Measurements from ENCODE around the gene PLXNC1. TPM values are rescaled to one million over a fixed set of nuclear protein-coding genes. Genes with fewer than 3 reads are reported as not detected.

Gene PLXNC1
- total and polyA plus RNA-seq, 7 experiments from 2014 or later, result 2.5 to 57.2 (median 12.6) TPM

DNA sequence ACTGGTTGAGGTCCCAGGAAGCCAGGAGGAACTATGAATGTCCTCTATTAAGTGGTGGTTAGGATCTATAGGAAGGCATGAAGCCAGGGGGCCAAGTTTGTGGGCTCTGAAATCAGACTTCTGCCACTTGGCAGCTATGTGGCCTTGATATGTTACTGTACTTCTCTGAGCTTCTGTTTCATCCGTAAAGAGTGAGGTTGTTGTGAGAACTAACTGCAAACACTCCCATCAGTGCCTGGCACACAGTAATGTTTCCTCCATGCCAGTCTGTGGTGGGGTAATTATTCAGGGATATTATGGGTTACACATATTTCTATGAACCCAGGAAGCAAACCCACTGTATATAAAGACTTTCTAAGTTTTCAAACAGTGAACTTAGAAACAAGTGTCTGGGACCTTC lies 57.4 kb downstream of the PLXNC1 start:
- H3K9me3 Mint-ChIP-seq, result peaks cover 0 to 2% (median 0%) of the 10 kb centered on the region in 11 donors
- intact Hi-C loops (cut with micrococcal nuclease), result loop anchor here (2.0 to 10.0 kb wide), 9 partner anchors 31 to 1341 kb away; partner anchors contain the start of genes CRADD (in 1 of the 2), EEA1 (in 1 of the 2), MRPL42 (in 1 of the 2) and NUDT4 (in 1 of the 2)
- POLR2A ChIA-PET, result interaction anchor here (1.6 to 3.0 kb wide), 2 partner anchors 55 to 57 kb away, joined by 4 to 13 read pairs; no protein-coding TSS in a partner anchor
- Histone ChIP-seq H3K4me3 (ENCODE audit: low read length) (no peak overlapping the region), H3K27ac (ENCODE audit: low read depth, low read length) (peak overlapping the region; percentile 34), H3K9me3 (ENCODE audit: control insufficient read depth in 2 of 3, low read length in 3 of 3) (no peaks in the 10 kb centered on the region), H3K36me3 (ENCODE audit: control insufficient read depth in 2 of 3, insufficient read depth in 3 of 3, low read length in 3 of 3) (no peaks in the 10 kb centered on the region), H3K27me3 (ENCODE audit: control insufficient read depth in 2 of 2, insufficient read depth in 2 of 2, low read length in 2 of 2) (no peaks in the 10 kb centered on the region), H3K4me1 (ENCODE audit: control insufficient read depth in 2 of 2, insufficient read depth in 2 of 2, low read length in 2 of 2) (peaks cover 40 to 49% of the 10 kb centered on the region in 2 donors)
- peak overlapping the region; percentile 87 to 98 (median 94) for H3K27ac Mint-ChIP-seq
- peak overlapping the region; percentile 36 to 87 (median 74) for H3K4me3 Mint-ChIP-seq
- no peaks in the 10 kb centered on the region for H3K27me3 Mint-ChIP-seq
- CTCF ChIA-PET, result no interaction called here
- DNase-seq (peak in 3 of 9 donors; percentile 4 to 28 (median 5)), ATAC-seq (no peak)
- H3K4me1 Mint-ChIP-seq, result peaks cover 45 to 69% (median 66%) of the 10 kb centered on the region in 7 donors
- H3K36me3 Mint-ChIP-seq, result peaks cover 0 to 38% (median 6%) of the 10 kb centered on the region in 5 donors

DNA sequence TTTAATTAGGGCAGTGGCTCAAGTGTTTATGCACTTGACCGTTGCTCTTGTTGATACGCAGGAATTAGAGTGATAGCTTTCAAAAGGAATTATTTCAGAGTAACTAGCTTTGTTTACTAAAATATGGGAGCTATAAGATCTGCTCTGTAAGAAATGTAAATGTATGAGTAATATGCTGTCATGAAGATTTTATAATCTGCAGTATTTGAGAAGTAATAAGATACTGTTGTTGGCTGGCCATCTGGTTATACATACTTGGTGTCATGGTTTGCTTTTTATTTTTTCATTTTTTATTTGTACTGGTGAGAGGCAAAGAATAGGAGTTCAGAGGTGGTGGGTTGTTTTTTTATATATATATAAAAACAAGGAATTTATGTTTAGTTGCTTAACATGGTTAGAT lies 58.5 kb downstream of the PLXNC1 start:
- Histone ChIP-seq H3K27ac (ENCODE audit: low read depth, low read length) (peak overlapping the region; percentile 34), H3K4me3 (ENCODE audit: low read length) (no peak overlapping the region), H3K9me3 (ENCODE audit: control insufficient read depth in 2 of 3, low read length in 3 of 3) (no peaks in the 10 kb centered on the region), H3K4me1 (ENCODE audit: control insufficient read depth in 2 of 2, insufficient read depth in 2 of 2, low read length in 2 of 2) (peaks cover 40 to 49% of the 10 kb centered on the region in 2 donors), H3K27me3 (ENCODE audit: control insufficient read depth in 2 of 2, insufficient read depth in 2 of 2, low read length in 2 of 2) (no peaks in the 10 kb centered on the region), H3K36me3 (ENCODE audit: control insufficient read depth in 2 of 3, insufficient read depth in 3 of 3, low read length in 3 of 3) (no peaks in the 10 kb centered on the region)
- Mint-ChIP-seq H3K4me3 (peak overlapping the region in 9 of 10 donors; percentile 44 to 87 (median 82)), H3K9me3 (peaks cover 0 to 6% (median 0%) of the 10 kb centered on the region in 11 donors), H3K36me3 (peaks cover 0 to 36% (median 12%) of the 10 kb centered on the region in 5 donors), H3K27ac (peak overlapping the region; percentile 89 to 98 (median 93)), H3K4me1 (peaks cover 45 to 69% (median 66%) of the 10 kb centered on the region in 7 donors), H3K27me3 (no peaks in the 10 kb centered on the region)
- DNase-seq, result no peak
- ChIA-PET CTCF (no interaction called here), POLR2A (interaction anchor here (0.6 to 3.0 kb wide), 2 partner anchors 9 to 56 kb away, joined by 3 to 13 read pairs; no protein-coding TSS in a partner anchor)
- intact Hi-C loops (cut with micrococcal nuclease), result loop anchor here (1.0 to 10.0 kb wide), 9 partner anchors 32 to 1340 kb away; partner anchors contain the start of genes CEP83 (in 1 of the 2), CRADD (in 1 of the 2), EEA1 (in 1 of the 2) and MRPL42 (in 1 of the 2)
- ATAC-seq, result no peak

DNA sequence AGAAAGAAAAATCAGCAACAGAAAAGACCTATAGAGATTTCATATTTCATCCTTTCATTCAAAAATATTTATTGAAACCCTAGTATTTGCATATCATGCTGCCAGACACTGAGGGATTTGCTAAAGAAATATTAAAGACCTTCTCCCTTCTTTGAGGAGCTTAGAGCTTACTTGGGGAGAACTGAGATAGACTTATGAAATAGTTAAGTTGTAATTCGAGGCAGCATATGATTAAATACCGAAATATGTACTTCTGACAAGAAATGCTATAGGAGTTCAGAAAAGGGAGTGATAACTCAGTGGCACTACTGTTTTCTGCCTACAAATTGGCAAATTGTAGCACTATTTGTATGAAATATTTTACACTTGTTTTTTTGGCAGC lies 59.1 kb downstream of the PLXNC1 start:
- POLR2A ChIA-PET, result interaction anchor here (1.5 to 2.1 kb wide), 2 partner anchors 55 to 58 kb away, joined by 7 to 25 read pairs; no protein-coding TSS in a partner anchor
- no peaks in the 10 kb centered on the region for H3K9me3 ChIP-seq (ENCODE audit: control insufficient read depth in 2 of 3, low read length in 3 of 3)
- no peaks in the 10 kb centered on the region for H3K27me3 ChIP-seq (ENCODE audit: control insufficient read depth in 2 of 2, insufficient read depth in 2 of 2, low read length in 2 of 2)
- Mint-ChIP-seq H3K27ac (peak overlapping the region; percentile 90 to 98 (median 94)), H3K4me1 (peaks cover 40 to 63% (median 61%) of the 10 kb centered on the region in 7 donors), H3K27me3 (no peaks in the 10 kb centered on the region), H3K36me3 (peaks cover 0 to 34% (median 12%) of the 10 kb centered on the region in 5 donors), H3K4me3 (peak overlapping the region; percentile 70 to 87 (median 82)), H3K9me3 (peaks cover 0 to 7% (median 0%) of the 10 kb centered on the region in 11 donors)
- peak overlapping the region; percentile 58 for H3K4me3 ChIP-seq (ENCODE audit: low read length)
- no peak for DNase-seq
- H3K36me3 ChIP-seq (ENCODE audit: control insufficient read depth in 2 of 3, insufficient read depth in 3 of 3, low read length in 3 of 3), result no peaks in the 10 kb centered on the region
- no peak for ATAC-seq
- peaks cover 40 to 49% of the 10 kb centered on the region in 2 donors for H3K4me1 ChIP-seq (ENCODE audit: control insufficient read depth in 2 of 2, insufficient read depth in 2 of 2, low read length in 2 of 2)
- H3K27ac ChIP-seq (ENCODE audit: low read depth, low read length), result peak overlapping the region; percentile 61
- CTCF ChIA-PET, result interaction anchor here (0.7 to 1.1 kb wide), 3 partner anchors 43 to 785 kb away, joined by 3 to 4 read pairs (median 3); partner anchors contain the start of gene PLXNC1
- intact Hi-C loops (cut with micrococcal nuclease), result loop anchor here (1.0 to 10.0 kb wide), 9 partner anchors 33 to 1340 kb away; partner anchors contain the start of genes CEP83 (in 1 of the 2), CRADD (in 1 of the 2), EEA1 (in 1 of the 2) and MRPL42 (in 1 of the 2)

DNA sequence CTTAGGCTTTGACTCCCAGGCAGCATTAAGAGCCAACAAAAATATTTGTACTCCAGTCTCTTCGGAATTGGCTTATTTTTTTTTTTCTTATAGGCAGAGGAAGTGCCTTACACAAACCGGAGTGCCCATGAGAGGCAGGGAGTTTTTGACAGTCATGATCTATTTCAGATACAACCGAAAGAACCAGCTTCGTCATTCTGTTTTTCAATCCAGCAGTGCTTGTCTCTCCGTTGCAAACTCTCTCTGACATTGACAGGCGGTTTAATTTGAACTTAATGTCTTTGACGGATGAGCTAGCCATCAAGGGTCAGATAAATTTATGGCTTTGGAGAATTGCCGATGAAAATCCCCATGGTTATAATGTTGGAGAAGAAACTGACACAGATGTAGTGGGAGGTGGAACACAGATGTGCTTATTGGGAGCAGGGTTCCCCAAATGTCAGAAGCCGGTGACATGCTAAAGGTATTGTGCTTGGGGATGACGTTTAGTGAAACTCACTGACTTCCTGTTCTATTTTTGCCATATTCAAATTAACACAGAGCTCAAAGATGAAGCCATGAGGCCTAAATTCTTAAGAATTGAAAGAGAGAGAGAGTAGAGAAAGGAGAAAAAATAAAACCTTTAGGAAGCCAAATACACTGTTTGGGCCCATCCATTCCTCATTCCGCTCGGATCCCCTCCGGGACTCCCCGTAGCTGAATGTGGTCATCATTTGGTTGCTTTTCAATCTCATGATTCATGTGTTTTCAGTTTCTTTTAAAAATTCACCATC lies 59.7 kb downstream of the PLXNC1 start:
- ChIA-PET POLR2A (interaction anchor here (0.6 to 2.1 kb wide), 4 partner anchors 50 to 60 kb away, joined by 3 to 25 read pairs (median 6); no protein-coding TSS in a partner anchor), CTCF (interaction anchor here (0.6 to 1.1 kb wide), 5 partner anchors 12 to 785 kb away, joined by 3 to 4 read pairs (median 3); partner anchors contain the start of gene PLXNC1)
- peak overlapping the region; percentile 70 to 87 (median 82) for H3K4me3 Mint-ChIP-seq
- Histone ChIP-seq H3K27ac (ENCODE audit: low read depth, low read length) (peak overlapping the region; percentile 61), H3K9me3 (ENCODE audit: control insufficient read depth in 2 of 3, low read length in 3 of 3) (no peaks in the 10 kb centered on the region), H3K4me1 (ENCODE audit: control insufficient read depth in 2 of 2, insufficient read depth in 2 of 2, low read length in 2 of 2) (peaks cover 40 to 49% of the 10 kb centered on the region in 2 donors), H3K4me3 (ENCODE audit: low read length) (peak overlapping the region; percentile 58), H3K36me3 (ENCODE audit: control insufficient read depth in 2 of 3, insufficient read depth in 3 of 3, low read length in 3 of 3) (no peaks in the 10 kb centered on the region), H3K27me3 (ENCODE audit: control insufficient read depth in 2 of 2, insufficient read depth in 2 of 2, low read length in 2 of 2) (no peaks in the 10 kb centered on the region)
- DNase-seq, result peak in 8 of 9 donors; percentile 24 to 55 (median 48)
- intact Hi-C loops (cut with micrococcal nuclease), result loop anchor here (1.0 to 10.0 kb wide), 16 partner anchors 15 to 1339 kb away; partner anchors contain the start of genes CEP83 (in 2 of the 2), CRADD (in 1 of the 2), EEA1 (in 1 of the 2) and MRPL42 (in 1 of the 2)
- no peaks in the 10 kb centered on the region for H3K27me3 Mint-ChIP-seq
- peak overlapping the region; percentile 90 to 98 (median 94) for H3K27ac Mint-ChIP-seq
- peaks cover 36 to 58% (median 56%) of the 10 kb centered on the region in 7 donors for H3K4me1 Mint-ChIP-seq
- ATAC-seq, result peak; percentile 86
- peaks cover 0 to 5% (median 0%) of the 10 kb centered on the region in 11 donors for H3K9me3 Mint-ChIP-seq
- H3K36me3 Mint-ChIP-seq, result peaks cover 0 to 33% (median 10%) of the 10 kb centered on the region in 5 donors

DNA sequence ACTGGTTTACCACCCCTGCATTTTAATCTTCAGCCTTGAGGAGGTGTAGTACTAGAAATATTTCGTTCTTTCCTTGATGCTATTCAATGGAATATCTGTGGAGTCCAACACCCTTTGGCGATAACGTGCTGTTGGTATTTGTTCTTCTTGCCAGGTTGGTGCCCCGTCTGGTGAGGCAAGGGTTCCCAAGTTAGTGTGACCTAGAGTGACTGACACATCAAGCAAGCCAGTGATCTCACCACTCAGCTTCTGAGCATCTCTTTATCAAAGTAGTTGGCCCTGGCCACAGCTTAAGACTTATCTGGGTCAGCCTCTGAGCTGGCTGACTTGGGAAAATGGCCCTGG lies 60.2 kb downstream of the PLXNC1 start:
- H3K4me3 Mint-ChIP-seq, result peak overlapping the region; percentile 70 to 87 (median 82)
- H3K36me3 Mint-ChIP-seq, result peaks cover 0 to 37% (median 10%) of the 10 kb centered on the region in 5 donors
- peak in 1 of 9 donors; percentile 34 for DNase-seq
- H3K27ac Mint-ChIP-seq, result peak overlapping the region; percentile 90 to 98 (median 94)
- peak overlapping the region; percentile 61 for H3K27ac ChIP-seq (ENCODE audit: low read depth, low read length)
- H3K9me3 Mint-ChIP-seq, result peaks cover 0 to 5% (median 0%) of the 10 kb centered on the region in 11 donors
- H3K4me1 Mint-ChIP-seq, result peaks cover 36 to 57% (median 53%) of the 10 kb centered on the region in 7 donors
- ChIA-PET POLR2A (interaction anchor here (0.6 to 2.1 kb wide), 4 partner anchors 50 to 61 kb away, joined by 3 to 25 read pairs (median 6); no protein-coding TSS in a partner anchor), CTCF (interaction anchor here (0.6 to 1.1 kb wide), 3 partner anchors 13 to 681 kb away, joined by 3 to 4 read pairs (median 4); partner anchors contain the start of gene PLXNC1)
- peak; percentile 17 for ATAC-seq
- H3K4me3 ChIP-seq (ENCODE audit: low read length), result peak overlapping the region; percentile 58
- no peaks in the 10 kb centered on the region for H3K27me3 ChIP-seq (ENCODE audit: control insufficient read depth in 2 of 2, insufficient read depth in 2 of 2, low read length in 2 of 2)
- H3K9me3 ChIP-seq (ENCODE audit: control insufficient read depth in 2 of 3, low read length in 3 of 3), result no peaks in the 10 kb centered on the region
- H3K27me3 Mint-ChIP-seq, result no peaks in the 10 kb centered on the region
- H3K4me1 ChIP-seq (ENCODE audit: control insufficient read depth in 2 of 2, insufficient read depth in 2 of 2, low read length in 2 of 2), result peaks cover 40 to 49% of the 10 kb centered on the region in 2 donors
- intact Hi-C loops (cut with micrococcal nuclease), result loop anchor here (1.0 to 10.0 kb wide), 15 partner anchors 16 to 1339 kb away; partner anchors contain the start of genes CEP83 (in 1 of the 2), CRADD (in 1 of the 2), EEA1 (in 1 of the 2) and MRPL42 (in 1 of the 2)
- no peaks in the 10 kb centered on the region for H3K36me3 ChIP-seq (ENCODE audit: control insufficient read depth in 2 of 3, insufficient read depth in 3 of 3, low read length in 3 of 3)
